ENCODE results near the gene PEX14. TPM values are rescaled to one million over a fixed set of nuclear protein-coding genes. Genes with fewer than 3 reads are reported as not detected.

PEX14 gene
- total and polyA plus RNA-seq, 2 donors, result 8.8 to 16.1 TPM

GRCh38 chr1:10675813-10676212, 201.1 kb downstream of the PEX14 start:
- DNase-seq (ENCODE audit: low read depth in 6 of 9, low spot score in 9 of 9), result no peak
- no peak overlapping the region for H3K27ac ChIP-seq (ENCODE audit: low read depth in 1 of 2, low read length in 1 of 2)

GRCh38 chr1:10676963-10677362, 202.2 kb downstream of the PEX14 start:
- no peaks in the 10 kb centered on the region for H3K9me3 ChIP-seq (ENCODE audit: control insufficient read depth in 2 of 2, insufficient read depth in 1 of 2, low read length in 1 of 2)
- H3K4me1 ChIP-seq (ENCODE audit: control insufficient read depth in 2 of 2, insufficient read depth in 2 of 2, low read length in 2 of 2), result peaks cover 2 to 7% of the 10 kb centered on the region in 2 donors
- no peak overlapping the region for H3K27ac ChIP-seq (ENCODE audit: low read depth in 1 of 2, low read length in 1 of 2)
- H3K27me3 ChIP-seq (ENCODE audit: control insufficient read depth in 2 of 2, insufficient read depth in 1 of 2, low read length in 1 of 2), result peaks cover 0 to 6% of the 10 kb centered on the region in 2 donors
- DNase-seq (ENCODE audit: low read depth in 6 of 9, low spot score in 9 of 9), result no peak
- 94% methylated on average over 13 of the region's 13 CpGs for WGBS
- no peaks in the 10 kb centered on the region for H3K36me3 ChIP-seq (ENCODE audit: control insufficient read depth in 2 of 2, insufficient read depth in 2 of 2, low read length in 1 of 2)
- no peak overlapping the region for H3K4me3 ChIP-seq (ENCODE audit: low read length in 2 of 2)

More at GRCh38 chr1:10675813-10676212, 201.1 kb downstream of the PEX14 start:
- H3K27me3 ChIP-seq (ENCODE audit: control insufficient read depth in 2 of 2, insufficient read depth in 1 of 2, low read length in 1 of 2), result peaks cover 0 to 17% of the 10 kb centered on the region in 2 donors
- H3K9me3 ChIP-seq (ENCODE audit: control insufficient read depth in 2 of 2, insufficient read depth in 1 of 2, low read length in 1 of 2), result no peaks in the 10 kb centered on the region
- no peak overlapping the region for H3K4me3 ChIP-seq (ENCODE audit: low read length in 2 of 2)
- H3K4me1 ChIP-seq (ENCODE audit: control insufficient read depth in 2 of 2, insufficient read depth in 2 of 2, low read length in 2 of 2), result peaks cover 2 to 7% of the 10 kb centered on the region in 2 donors
- H3K36me3 ChIP-seq (ENCODE audit: control insufficient read depth in 2 of 2, insufficient read depth in 2 of 2, low read length in 1 of 2), result no peaks in the 10 kb centered on the region
- 100% methylated on average over 5 of the region's 5 CpGs for WGBS

- Histone ChIP-seq H3K36me3 (ENCODE audit: control insufficient read depth in 2 of 2, insufficient read depth in 2 of 2, low read length in 1 of 2) (no peaks in the 10 kb centered on the region), H3K27ac (ENCODE audit: low read depth in 1 of 2, low read length in 1 of 2) (no peak overlapping the region), H3K4me3 (ENCODE audit: low read length in 2 of 2) (no peak overlapping the region), H3K27me3 (ENCODE audit: control insufficient read depth in 2 of 2, insufficient read depth in 1 of 2, low read length in 1 of 2) (peaks cover 0 to 4% of the 10 kb centered on the region in 2 donors), H3K9me3 (ENCODE audit: control insufficient read depth in 2 of 2, insufficient read depth in 1 of 2, low read length in 1 of 2) (no peaks in the 10 kb centered on the region), H3K4me1 (ENCODE audit: control insufficient read depth in 2 of 2, insufficient read depth in 2 of 2, low read length in 2 of 2) (peaks cover 2 to 7% of the 10 kb centered on the region in 2 donors)
- WGBS, result 93% methylated on average over 27 of the region's 27 CpGs
- no peak for DNase-seq (ENCODE audit: low read depth in 6 of 9, low spot score in 9 of 9)
Measured at GRCh38 chr1:10677491-10678391, 203.0 kb downstream of the PEX14 start.

- DNase-seq (ENCODE audit: low read depth in 6 of 9, low spot score in 9 of 9), result no peak
- no peak overlapping the region for H3K27ac ChIP-seq (ENCODE audit: low read depth in 1 of 2, low read length in 1 of 2)
- H3K27me3 ChIP-seq (ENCODE audit: control insufficient read depth in 2 of 2, insufficient read depth in 1 of 2, low read length in 1 of 2), result peaks cover 0 to 2% of the 10 kb centered on the region in 2 donors
- peaks cover 0 to 1% of the 10 kb centered on the region in 2 donors for H3K36me3 ChIP-seq (ENCODE audit: control insufficient read depth in 2 of 2, insufficient read depth in 2 of 2, low read length in 1 of 2)
- no peaks in the 10 kb centered on the region for H3K9me3 ChIP-seq (ENCODE audit: control insufficient read depth in 2 of 2, insufficient read depth in 1 of 2, low read length in 1 of 2)
- H3K4me3 ChIP-seq (ENCODE audit: low read length in 2 of 2), result no peak overlapping the region
- H3K4me1 ChIP-seq (ENCODE audit: control insufficient read depth in 2 of 2, insufficient read depth in 2 of 2, low read length in 2 of 2), result peaks cover 2 to 8% of the 10 kb centered on the region in 2 donors
- 97% methylated on average over 23 of the region's 23 CpGs for WGBS
Measured at GRCh38 chr1:10678402-10678801, 203.7 kb downstream of the PEX14 start.

GRCh38 chr1:10678852-10679251, 204.1 kb downstream of the PEX14 start:
- H3K4me1 ChIP-seq (ENCODE audit: control insufficient read depth in 2 of 2, insufficient read depth in 2 of 2, low read length in 2 of 2), result peaks cover 2 to 9% of the 10 kb centered on the region in 2 donors
- no peak overlapping the region for H3K4me3 ChIP-seq (ENCODE audit: low read length in 2 of 2)
- H3K27ac ChIP-seq (ENCODE audit: low read depth in 1 of 2, low read length in 1 of 2), result no peak overlapping the region
- DNase-seq (ENCODE audit: low read depth in 6 of 9, low spot score in 9 of 9), result no peak
- no peaks in the 10 kb centered on the region for H3K27me3 ChIP-seq (ENCODE audit: control insufficient read depth in 2 of 2, insufficient read depth in 1 of 2, low read length in 1 of 2)
- H3K9me3 ChIP-seq (ENCODE audit: control insufficient read depth in 2 of 2, insufficient read depth in 1 of 2, low read length in 1 of 2), result no peaks in the 10 kb centered on the region
- H3K36me3 ChIP-seq (ENCODE audit: control insufficient read depth in 2 of 2, insufficient read depth in 2 of 2, low read length in 1 of 2), result peaks cover 0 to 3% of the 10 kb centered on the region in 2 donors
- 97% methylated on average over 11 of the region's 11 CpGs for WGBS

- peak in 5 of 9 donors; percentile 21 to 59 (median 24) for DNase-seq (ENCODE audit: low read depth in 6 of 9, low spot score in 9 of 9)
- H3K27ac ChIP-seq (ENCODE audit: low read depth in 1 of 2, low read length in 1 of 2), result no peak overlapping the region
- WGBS, result 49% methylated on average over 9 of the region's 9 CpGs
Measured at GRCh38 chr1:10679496-10680220, 204.9 kb downstream of the PEX14 start.

More at GRCh38 chr1:10679496-10680220, 204.9 kb downstream of the PEX14 start:
- Histone ChIP-seq H3K4me1 (ENCODE audit: control insufficient read depth in 2 of 2, insufficient read depth in 2 of 2, low read length in 2 of 2) (peaks cover 2 to 9% of the 10 kb centered on the region in 2 donors), H3K9me3 (ENCODE audit: control insufficient read depth in 2 of 2, insufficient read depth in 1 of 2, low read length in 1 of 2) (no peaks in the 10 kb centered on the region), H3K4me3 (ENCODE audit: low read length in 2 of 2) (no peak overlapping the region), H3K27me3 (ENCODE audit: control insufficient read depth in 2 of 2, insufficient read depth in 1 of 2, low read length in 1 of 2) (no peaks in the 10 kb centered on the region), H3K36me3 (ENCODE audit: control insufficient read depth in 2 of 2, insufficient read depth in 2 of 2, low read length in 1 of 2) (peaks cover 0 to 3% of the 10 kb centered on the region in 2 donors)

Other genes starting within 250 kb of the PEX14 start
- 72.2 TPM for gene PGD, start 75.9 kb upstream of the PEX14 start, total RNA-seq
- 48.9 TPM for gene PGD, start 75.9 kb upstream of the PEX14 start, polyA plus RNA-seq
- gene CENPS, start 44.5 kb upstream of the PEX14 start, total RNA-seq, result 13.5 TPM
- gene CENPS, start 44.5 kb upstream of the PEX14 start, polyA plus RNA-seq, result 17.2 TPM
- 0.24 TPM for gene CORT, start 24.9 kb upstream of the PEX14 start, total RNA-seq
- gene CORT, start 24.9 kb upstream of the PEX14 start, polyA plus RNA-seq, result 0.71 TPM
- gene DFFA, start 2.4 kb upstream of the PEX14 start, total RNA-seq, result 22.3 TPM
- 13.1 TPM for gene DFFA, start 2.4 kb upstream of the PEX14 start, polyA plus RNA-seq